ENCODE data around the gene IQGAP2. TPM values are rescaled to one million over a fixed set of nuclear protein-coding genes. Genes with fewer than 3 reads are reported as not detected.

Gene IQGAP2
- total RNA-seq, 6 donors from 2014 or later = 24.3 to 57.6 (median 28.9) TPM

- no peak for TF ChIP-seq POLR2A (IDR thresholded peaks at IDR 0.05)
- no peak for TF ChIP-seq CTCF (IDR thresholded peaks at IDR 0.05)
- no peak for TF ChIP-seq POLR2AphosphoS5 (IDR thresholded peaks at IDR 0.05)
- no peak for TF ChIP-seq EP300 (IDR thresholded peaks at IDR 0.05)
- ATAC-seq (ENCODE audit: low FRiP score in 2 of 2) (no peak), DNase-seq (no peak)
- Histone ChIP-seq H3K9me3 (no peaks in the 10 kb centered on the region), H3K27me3 (no peaks in the 10 kb centered on the region), H3K4me1 (peaks cover 0 to 7% (median 1%) of the 10 kb centered on the region in 4 donors), H3K36me3 (no peaks in the 10 kb centered on the region), H3K27ac (no peak overlapping the region), H3K4me3 (no peak overlapping the region)
- WGBS, 2 donors = 89 to 98% methylated on average over 10 of the region's 10 CpGs
Measured at GRCh38 chr5:76529464-76530344, 126.6 kb downstream of the IQGAP2 start.

- no peak for DNase-seq
- H3K9me3 ChIP-seq = no peaks in the 10 kb centered on the region
- peaks cover 0 to 6% (median 1%) of the 10 kb centered on the region in 4 donors for H3K4me1 ChIP-seq
- no peak for TF ChIP-seq POLR2A (IDR thresholded peaks at IDR 0.05)
- TF ChIP-seq EP300 (IDR thresholded peaks at IDR 0.05) = no peak
- no peak for TF ChIP-seq CTCF (IDR thresholded peaks at IDR 0.05)
- no peak for TF ChIP-seq POLR2AphosphoS5 (IDR thresholded peaks at IDR 0.05)
- ATAC-seq (ENCODE audit: low FRiP score in 2 of 2) = no peak
- H3K36me3 ChIP-seq = no peaks in the 10 kb centered on the region
- no peak overlapping the region for H3K27ac ChIP-seq
- 94 to 98% methylated on average over 3 of the region's 3 CpGs for WGBS, 2 donors
- no peak overlapping the region for H3K4me3 ChIP-seq
- no peaks in the 10 kb centered on the region for H3K27me3 ChIP-seq
Measured at GRCh38 chr5:76532052-76532451, 129.0 kb downstream of the IQGAP2 start.

GRCh38 chr5:76532973-76533372 is 129.9 kb downstream of the IQGAP2 start:
- ATAC-seq (ENCODE audit: low FRiP score in 2 of 2) (no peak), DNase-seq (no peak)
- Histone ChIP-seq H3K36me3 (no peaks in the 10 kb centered on the region), H3K4me3 (no peak overlapping the region), H3K27me3 (no peaks in the 10 kb centered on the region), H3K9me3 (no peaks in the 10 kb centered on the region), H3K4me1 (no peaks in the 10 kb centered on the region), H3K27ac (no peak overlapping the region)
- no peak for TF ChIP-seq CTCF (IDR thresholded peaks at IDR 0.05)
- TF ChIP-seq POLR2A (IDR thresholded peaks at IDR 0.05) = no peak
- TF ChIP-seq EP300 (IDR thresholded peaks at IDR 0.05) = no peak
- TF ChIP-seq POLR2AphosphoS5 (IDR thresholded peaks at IDR 0.05) = no peak
- 98 to 100% methylated on average over 4 of the region's 4 CpGs for WGBS, 2 donors

GRCh38 chr5:76535577-76535976 is 132.5 kb downstream of the IQGAP2 start:
- no peaks in the 10 kb centered on the region for H3K9me3 ChIP-seq
- ATAC-seq (ENCODE audit: low FRiP score in 2 of 2) = no peak
- no peaks in the 10 kb centered on the region for H3K27me3 ChIP-seq
- no peaks in the 10 kb centered on the region for H3K36me3 ChIP-seq
- H3K4me3 ChIP-seq = no peak overlapping the region
- 94 to 95% methylated on average over 4 of the region's 4 CpGs for WGBS, 2 donors
- no peak for TF ChIP-seq POLR2A (IDR thresholded peaks at IDR 0.05)
- no peak for TF ChIP-seq POLR2AphosphoS5 (IDR thresholded peaks at IDR 0.05)
- no peak for TF ChIP-seq CTCF (IDR thresholded peaks at IDR 0.05)
- TF ChIP-seq EP300 (IDR thresholded peaks at IDR 0.05) = no peak
- no peak for DNase-seq
- H3K4me1 ChIP-seq = no peaks in the 10 kb centered on the region
- no peak overlapping the region for H3K27ac ChIP-seq
